NCI-H524 (cell line): ENCODE measurements around the gene ZDHHC9.

Experiments
- DNase-seq, 2 experiments: peaks; one replicate each; lab custom pipeline; 2025; lab: John Stamatoyannopoulos, UW

ZDHHC9 gene

GRCh38 chrX:129762448-129762847 lies 81.2 kb downstream of the ZDHHC9 start:
- no peak for DNase-seq

- DNase-seq: no peak
Measured at GRCh38 chrX:129761596-129761995, 82.1 kb downstream of the ZDHHC9 start.

- no peak for DNase-seq
Measured at GRCh38 chrX:129760981-129761380, 82.7 kb downstream of the ZDHHC9 start.

- DNase-seq: no peak
Measured at GRCh38 chrX:129760155-129760554, 83.5 kb downstream of the ZDHHC9 start.

- DNase-seq: no peak
Measured at GRCh38 chrX:129759576-129760061, 84.1 kb downstream of the ZDHHC9 start.

- DNase-seq: peak in 1 of 2 experiments; percentile 62
Measured at GRCh38 chrX:129755779-129756650, 87.7 kb downstream of the ZDHHC9 start.

- DNase-seq: no peak
Measured at GRCh38 chrX:129754056-129755024, 89.3 kb downstream of the ZDHHC9 start.
